Breast epithelium (tissue), 4 donors: ENCODE results near the gene TMEM8B. TPM values are rescaled to one million over a fixed set of nuclear protein-coding genes. Genes with fewer than 3 reads are reported as not detected.

Source experiments
- DNase-seq, 2 donors: peaks; one replicate each; pipeline ENCODE4 v3.0.0-alpha.2; 2019; ENCODE audit warnings: low spot score in 2 of 2
- H3K27ac ChIP-seq, 2 donors: fragments of 200-600 bp; sonication (generic) in 1 of 2; one replicate each; pipeline ENCODE4 v1.5.1; 2016 to 2019; ENCODE audit warnings: mild to moderate bottlenecking in 1 of 2
- H3K27me3 ChIP-seq, 2 donors: fragments of 200-600 bp; sonication (generic) in 1 of 2; one replicate each; pipeline versions ENCODE4 v1.5.1 to v1.6.0; 2017 to 2019; ENCODE audit warnings: control low read depth in 1 of 2, mild to moderate bottlenecking in 1 of 2
- H3K36me3 ChIP-seq: fragments of 200-600 bp; one replicate; pipeline ENCODE4 v1.5.1; 2019
- H3K4me1 ChIP-seq, 2 donors: fragments of 200-600 bp; sonication (generic); one replicate each; pipeline ENCODE4 v1.5.1; 2016 to 2019; ENCODE audit warnings: control low read depth in 1 of 2
- H3K4me3 ChIP-seq, 3 donors: fragments of 200-600 bp; sonication (generic); 1 replicate in 2 of 3; 2 replicates in 1 of 3; pipeline ENCODE4 v1.5.1; 2016 to 2019; ENCODE audit warnings: mild to moderate bottlenecking in 3 of 3, moderate library complexity in 2 of 3
- H3K9me3 ChIP-seq, 2 donors: fragments of 200-600 bp; sonication (generic) in 1 of 2; one replicate each; pipeline ENCODE4 v1.5.1; 2016 to 2019; ENCODE audit warnings: control low read depth in 1 of 2
- CTCF ChIP-seq, 3 donors: fragments of 450-650 bp; IDR thresholded peaks; one replicate each; pipeline ENCODE4 v1.5.1; 2016 to 2017; ENCODE audit warnings: antibody characterized with exemption in 3 of 3, mild to moderate bottlenecking in 3 of 3, moderate library complexity in 3 of 3
- POLR2A ChIP-seq: fragments of 450-650 bp; IDR thresholded peaks from one replicate; pipeline ENCODE4 v1.6.1; 2016; ENCODE audit warnings: antibody characterized with exemption, mild to moderate bottlenecking, moderate library complexity
- POLR2AphosphoS5 ChIP-seq, 3 donors: sonication (generic); formaldehyde crosslinking; IDR thresholded peaks; one replicate each; pipeline ENCODE4 v1.6.1; 2017; ENCODE audit warnings: antibody characterized with exemption in 3 of 3
- intact Hi-C: fragments of 100-400 bp; cut with DNase I; formaldehyde crosslinking; loops from one replicate; pipeline ENCODE4 v1.15.1; 2023; ENCODE audit warnings: low total_unique reads
- total RNA-seq, 3 donors: library from RNA; depleted of rRNA; stranded (reverse); fragments of >200 nt; gene quantifications; one replicate each; pipeline ENCODE4 v1.1.0, GENCODE V29; 2016

TMEM8B gene
- total RNA-seq, 3 donors from 2014 or later: 4.9 to 7.9 (median 6.7) TPM

- no peak overlapping the region for H3K27ac ChIP-seq
- TF ChIP-seq POLR2A (no peak), CTCF (IDR thresholded peaks at IDR 0.05) (no peak), POLR2AphosphoS5 (IDR thresholded peaks at IDR 0.05) (no peak)
- no peaks in the 10 kb centered on the region for H3K9me3 ChIP-seq
- intact Hi-C loops: no loop called here
- H3K27me3 ChIP-seq: peaks cover 0 to 8% of the 10 kb centered on the region in 2 donors
- DNase-seq: no peak
- H3K36me3 ChIP-seq: no peaks in the 10 kb centered on the region
- H3K4me1 ChIP-seq: peaks cover 0 to 7% of the 10 kb centered on the region in 2 donors
- H3K4me3 ChIP-seq: no peak overlapping the region
Measured at GRCh38 chr9:35867538-35867937, 38.5 kb downstream of the TMEM8B start.

GRCh38 chr9:35868933-35869332 is 39.9 kb downstream of the TMEM8B start:
- Histone ChIP-seq H3K4me1 (peaks cover 0 to 7% of the 10 kb centered on the region in 2 donors), H3K4me3 (no peak overlapping the region), H3K27me3 (peaks cover 0 to 4% of the 10 kb centered on the region in 2 donors), H3K9me3 (no peaks in the 10 kb centered on the region), H3K36me3 (no peaks in the 10 kb centered on the region), H3K27ac (no peak overlapping the region)
- TF ChIP-seq CTCF (IDR thresholded peaks at IDR 0.05) (no peak), POLR2A (no peak), POLR2AphosphoS5 (IDR thresholded peaks at IDR 0.05) (no peak)
- DNase-seq: no peak
- intact Hi-C loops: no loop called here

- Histone ChIP-seq H3K27ac (no peak overlapping the region), H3K4me3 (no peak overlapping the region), H3K36me3 (no peaks in the 10 kb centered on the region), H3K4me1 (peaks cover 0 to 7% of the 10 kb centered on the region in 2 donors), H3K27me3 (peaks cover 0 to 4% of the 10 kb centered on the region in 2 donors), H3K9me3 (no peaks in the 10 kb centered on the region)
- intact Hi-C loops: no loop called here
- peak in 1 of 2 donors; percentile 49 for DNase-seq
- TF ChIP-seq CTCF (IDR thresholded peaks at IDR 0.05) (no peak), POLR2A (no peak), POLR2AphosphoS5 (IDR thresholded peaks at IDR 0.05) (no peak)
Measured at GRCh38 chr9:35869621-35870216, 40.7 kb downstream of the TMEM8B start.

- intact Hi-C loops: no loop called here
- TF ChIP-seq POLR2AphosphoS5 (IDR thresholded peaks at IDR 0.05) (no peak), POLR2A (no peak), CTCF (IDR thresholded peaks at IDR 0.05) (no peak)
- Histone ChIP-seq H3K4me1 (peaks cover 0 to 7% of the 10 kb centered on the region in 2 donors), H3K27me3 (peaks cover 0 to 4% of the 10 kb centered on the region in 2 donors), H3K9me3 (no peaks in the 10 kb centered on the region), H3K27ac (peak within 1 kb of the TSS; percentile 33 to 46), H3K36me3 (no peaks in the 10 kb centered on the region), H3K4me3 (no peak within 1 kb of the TSS)
- DNase-seq: no peak
Measured at GRCh38 chr9:35870351-35870923, 41.4 kb downstream of the TMEM8B start, which contains the start of gene OR13J1. OR13J1 (minus strand) TSS chr9:35870401; CDS start chr9:35870401, 0 bp downstream.

GRCh38 chr9:35871545-35871944 is 42.5 kb downstream of the TMEM8B start:
- H3K27me3 ChIP-seq: peaks cover 0 to 4% of the 10 kb centered on the region in 2 donors
- intact Hi-C loops: no loop called here
- H3K27ac ChIP-seq: peak overlapping the region; percentile 33 to 46
- peak; percentile 65 to 71 for DNase-seq
- H3K4me3 ChIP-seq: no peak overlapping the region
- no peaks in the 10 kb centered on the region for H3K9me3 ChIP-seq
- TF ChIP-seq CTCF (IDR thresholded peaks at IDR 0.05): no peak
- H3K4me1 ChIP-seq: peaks cover 0 to 7% of the 10 kb centered on the region in 2 donors
- no peaks in the 10 kb centered on the region for H3K36me3 ChIP-seq
